Osteoblast (primary cell): ENCODE data around the gene KIF4A. TPM values are rescaled to one million over a fixed set of nuclear protein-coding genes. Genes with fewer than 3 reads are reported as not detected.
A peak's percentile ranks its signal among the peaks of the same experiment; 100 is the strongest.

ENCODE experiments used
- DNase-seq: peaks from one replicate; pipeline ENCODE4 v3.0.0; 2011; ENCODE audit warnings: low spot score, mixed read lengths; ENCODE audit not compliant: insufficient read length; ENCODE audit errors: missing footprints
- H2AFZ ChIP-seq: 2 replicates; pipeline ENCODE4 v1.6.0; 2011; ENCODE audit warnings: mild to moderate bottlenecking, low read length
- H3K27ac ChIP-seq: 2 replicates; pipeline ENCODE4 v1.5.1; 2011; ENCODE audit warnings: mild to moderate bottlenecking, low read depth, low read length, moderate library complexity
- H3K27me3 ChIP-seq: 2 replicates; pipeline ENCODE4 v1.6.0; 2012; ENCODE audit warnings: mild to moderate bottlenecking, control low read depth, inconsistent platforms, low read length, moderate library complexity; ENCODE audit not compliant: insufficient read depth
- H3K36me3 ChIP-seq: 2 replicates; pipeline ENCODE4 v1.5.1; 2011; ENCODE audit warnings: mild to moderate bottlenecking, low read length, control low read depth, moderate library complexity; ENCODE audit not compliant: insufficient read depth
- H3K4me1 ChIP-seq: 2 replicates; pipeline ENCODE4 v1.5.1; 2011; ENCODE audit warnings: mild to moderate bottlenecking, low read length, control low read depth, moderate library complexity; ENCODE audit not compliant: insufficient read depth
- H3K4me2 ChIP-seq: 2 replicates; pipeline ENCODE4 v1.6.0; 2011; ENCODE audit warnings: mild to moderate bottlenecking, low read length; ENCODE audit not compliant: insufficient read depth
- H3K4me3 ChIP-seq: fragments of 200-600 bp; sonication (generic); 3 replicates; pipeline ENCODE4 v1.5.1; 2012; ENCODE audit warnings: mild to moderate bottlenecking, low read length, inconsistent platforms; ENCODE audit not compliant: insufficient read depth
- H3K79me2 ChIP-seq: 2 replicates; pipeline ENCODE4 v1.6.0; 2012; ENCODE audit warnings: mild to moderate bottlenecking, low read length, control low read depth, inconsistent platforms; ENCODE audit not compliant: insufficient read depth
- H3K9me3 ChIP-seq: 2 replicates; pipeline ENCODE4 v1.5.1; 2011; ENCODE audit warnings: low read depth, low read length, control low read depth
- H4K20me1 ChIP-seq: 2 replicates; pipeline ENCODE4 v1.6.0; 2012; ENCODE audit warnings: mild to moderate bottlenecking, low read length, control low read depth; ENCODE audit not compliant: insufficient read depth
- CTCF ChIP-seq: IDR thresholded peaks from 2 replicates; pipeline ENCODE4 v1.5.1; 2011; ENCODE audit warnings: mild to moderate bottlenecking, low read depth, low read length, moderate library complexity; ENCODE audit errors: extremely low read depth
- total RNA-seq: library from RNA; depleted of rRNA; stranded (reverse); fragments of >200 nt; gene quantifications from 2 replicates; pipeline ENCODE4 v1.2.3, GENCODE V29; 2012

Gene KIF4A
- total RNA-seq, 1 donor: 2.2 TPM

DNA sequence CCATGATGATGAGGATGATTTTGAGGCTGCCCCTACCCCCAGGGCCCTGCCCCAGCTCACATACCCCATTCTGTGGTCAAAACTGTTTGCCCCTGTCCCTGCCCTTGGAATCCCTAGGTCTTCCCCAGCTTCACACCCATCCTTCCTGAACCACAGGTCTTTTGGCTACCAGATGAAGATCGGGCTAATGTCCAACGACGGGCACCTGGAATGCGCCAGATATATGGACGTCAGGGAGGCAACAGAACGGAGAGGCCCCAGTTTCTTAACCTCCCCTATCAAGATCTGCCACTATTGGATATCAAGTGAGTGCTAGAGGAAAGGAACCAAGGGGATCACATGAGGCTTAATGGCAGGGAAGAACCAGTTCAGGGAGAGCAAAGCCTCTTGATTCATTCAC lies 139.9 kb downstream of the KIF4A start:
- H3K27ac ChIP-seq: no peak overlapping the region
- no peaks in the 10 kb centered on the region for H4K20me1 ChIP-seq
- H3K27me3 ChIP-seq: no peaks in the 10 kb centered on the region
- H3K36me3 ChIP-seq: no peaks in the 10 kb centered on the region
- no peaks in the 10 kb centered on the region for H3K79me2 ChIP-seq
- H3K4me2 ChIP-seq: no peak overlapping the region
- H3K4me3 ChIP-seq: no peak overlapping the region
- no peak overlapping the region for H2AFZ ChIP-seq
- peaks cover 3% of the 10 kb centered on the region for H3K4me1 ChIP-seq
- no peaks in the 10 kb centered on the region for H3K9me3 ChIP-seq
- no peak for DNase-seq
- no peak for TF ChIP-seq CTCF

DNA sequence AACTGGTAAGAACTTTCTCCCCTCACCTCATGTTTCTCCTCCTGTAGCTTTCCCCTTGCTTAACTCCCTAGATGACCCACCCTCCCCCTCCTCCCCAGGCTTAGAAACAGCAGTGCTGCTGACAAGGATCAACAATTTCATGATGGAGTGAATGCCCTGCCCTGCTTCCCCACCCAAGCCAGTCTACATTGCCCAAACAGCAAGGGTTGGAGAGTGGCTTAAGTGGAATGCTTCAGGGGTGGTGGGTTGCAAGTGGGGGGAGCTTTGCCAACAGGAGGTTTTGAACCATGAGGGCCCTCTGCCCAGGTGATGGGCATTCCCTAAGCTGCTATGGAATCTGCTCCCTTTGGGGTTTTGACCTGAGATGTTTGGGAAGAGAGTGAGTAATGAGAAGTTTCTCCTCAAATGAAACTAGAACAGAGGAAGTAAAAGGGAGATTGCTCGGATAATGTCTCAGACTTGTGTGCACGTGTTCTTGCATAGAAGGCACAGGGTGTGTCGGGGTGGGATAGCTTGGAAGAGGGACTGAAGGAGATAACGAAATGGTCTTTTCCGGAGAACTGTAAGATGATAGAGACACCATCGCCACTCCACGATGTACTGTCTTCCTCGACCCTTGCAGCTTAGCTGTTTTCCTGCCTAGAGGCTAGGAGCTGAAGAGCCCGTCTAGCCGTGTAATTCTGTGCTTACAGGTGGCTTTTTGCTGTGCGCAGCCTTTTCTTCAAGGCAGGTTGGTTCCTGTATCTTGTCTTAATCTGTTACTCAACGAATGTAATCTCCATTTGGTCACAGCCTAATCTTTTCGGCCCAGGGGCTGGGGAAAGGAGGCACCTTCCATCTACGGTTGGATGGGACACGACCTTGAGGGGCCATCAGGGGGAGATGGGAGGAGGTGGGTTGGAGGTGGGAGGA lies 143.3 kb downstream of the KIF4A start:
- peak overlapping the region; percentile 92 for H3K4me2 ChIP-seq
- no peaks in the 10 kb centered on the region for H3K27me3 ChIP-seq
- H3K27ac ChIP-seq: no peak overlapping the region
- H4K20me1 ChIP-seq: no peaks in the 10 kb centered on the region
- peaks cover 11% of the 10 kb centered on the region for H3K4me1 ChIP-seq
- H3K36me3 ChIP-seq: no peaks in the 10 kb centered on the region
- H2AFZ ChIP-seq: peak overlapping the region; percentile 71
- no peaks in the 10 kb centered on the region for H3K9me3 ChIP-seq
- H3K79me2 ChIP-seq: no peaks in the 10 kb centered on the region
- TF ChIP-seq CTCF: no peak
- H3K4me3 ChIP-seq: peak overlapping the region; percentile 83
- peak; percentile 72 for DNase-seq

DNA sequence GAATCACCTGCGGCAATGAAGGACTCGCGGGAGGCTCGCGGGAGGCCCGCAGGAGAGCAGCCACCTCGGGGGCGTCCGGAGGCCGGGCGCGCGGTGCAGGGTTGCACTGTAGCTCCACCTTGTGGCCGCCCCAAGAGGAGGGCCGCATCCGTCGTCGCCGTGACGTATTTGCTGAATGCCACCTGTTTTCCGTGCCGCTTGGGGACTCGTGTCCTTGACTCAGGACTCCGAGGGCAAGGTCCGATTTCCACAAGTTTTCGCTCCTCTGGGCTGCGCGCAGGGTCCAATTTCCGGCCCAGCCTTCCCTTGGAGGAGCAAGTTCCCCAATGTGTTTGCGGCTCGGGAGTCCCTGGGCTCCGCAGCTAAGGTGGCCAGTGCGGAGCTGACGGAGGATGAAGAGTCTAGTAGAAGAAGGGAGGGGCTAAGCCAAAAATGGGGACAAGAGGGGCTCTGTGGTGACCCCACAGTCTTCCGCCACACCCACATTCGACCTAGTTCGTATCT lies 144.0 kb downstream of the KIF4A start:
- H3K36me3 ChIP-seq: no peaks in the 10 kb centered on the region

More for the DNA sequence above, 144.0 kb downstream of the KIF4A start:
- Histone ChIP-seq H3K27me3 (no peaks in the 10 kb centered on the region), H4K20me1 (no peaks in the 10 kb centered on the region), H3K9me3 (no peaks in the 10 kb centered on the region), H3K27ac (peak overlapping the region; percentile 68), H3K4me1 (peaks cover 13% of the 10 kb centered on the region), H3K4me2 (peak overlapping the region; percentile 92), H3K4me3 (peak overlapping the region; percentile 83), H2AFZ (peak overlapping the region; percentile 98), H3K79me2 (no peaks in the 10 kb centered on the region)
- peak; percentile 59 for TF ChIP-seq CTCF
- peak; percentile 89 for DNase-seq
